SH-SY5Y (cell line): ENCODE measurements around the gene GRAMD1B.

Experiments used
- GATA2 ChIP-seq: IDR thresholded peaks from 2 replicates; pipeline ENCODE4 v1.6.1; 2011; ENCODE audit warnings: mild to moderate bottlenecking, low read depth, low read length
- GATA3 ChIP-seq: IDR thresholded peaks from 2 replicates; pipeline ENCODE4 v1.6.1; 2011; ENCODE audit warnings: low read depth, mild to moderate bottlenecking, low read length, moderate library complexity

DNA sequence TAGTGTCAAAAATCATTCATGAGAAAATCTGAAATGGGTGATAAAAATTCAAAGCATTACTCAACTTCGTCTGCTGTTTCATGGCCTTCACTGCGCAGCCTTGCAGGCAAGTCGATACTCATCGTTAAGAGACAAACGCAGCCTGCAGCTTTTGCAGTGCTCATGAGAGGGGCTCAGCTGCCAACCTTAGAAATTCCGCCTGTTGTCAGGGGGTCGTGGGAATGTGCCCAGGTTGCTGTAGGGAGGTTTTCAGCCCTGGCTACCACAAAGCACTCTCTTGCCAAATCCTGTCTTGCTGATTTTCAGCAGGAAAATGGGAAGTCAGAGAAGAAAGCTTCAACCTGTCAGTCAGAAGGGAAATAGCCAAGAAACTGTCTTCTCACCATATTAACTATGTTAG, 25.4 kb upstream of the GRAMD1B start:
- TF ChIP-seq GATA2: no peak
- TF ChIP-seq GATA3: no peak
